Sigmoid colon (tissue), 7 donors: ENCODE results near the gene THBS1. TPM values are rescaled to one million over a fixed set of nuclear protein-coding genes. Genes with fewer than 3 reads are reported as not detected.

ENCODE experiments used
- DNase-seq: peaks from one replicate; pipeline ENCODE4 v3.0.0-alpha.2; 2019
- H3K27ac ChIP-seq, 4 donors: fragments of 200-600 bp; sonication (generic); one replicate each; pipeline ENCODE4 v1.5.1; 2016 to 2019; ENCODE audit warnings: mild to moderate bottlenecking in 1 of 4
- H3K27me3 ChIP-seq, 3 donors: fragments of 200-600 bp; sonication (generic); one replicate each; pipeline ENCODE4 v1.5.1; 2019; ENCODE audit warnings: mild to moderate bottlenecking in 1 of 3
- H3K36me3 ChIP-seq, 4 donors: fragments of 200-600 bp; sonication (generic); one replicate each; pipeline ENCODE4 v1.5.1; 2016 to 2019
- H3K4me1 ChIP-seq, 4 donors: fragments of 200-600 bp; sonication (generic); one replicate each; pipeline ENCODE4 v1.5.1; 2017 to 2019
- H3K4me3 ChIP-seq, 4 donors: fragments of 200-600 bp; sonication (generic); one replicate each; pipeline ENCODE4 v1.5.1; 2017 to 2019; ENCODE audit warnings: mild to moderate bottlenecking in 2 of 4, moderate library complexity in 1 of 4
- H3K9me3 ChIP-seq, 4 donors: fragments of 200-600 bp in 3 of 4; sonication (generic) in 3 of 4; one replicate each; pipeline versions ENCODE4 v1.5.1 to v1.6.1; 2013 to 2019
- EP300 ChIP-seq, 4 donors: sonication (generic); formaldehyde crosslinking; IDR thresholded peaks; one replicate each; pipeline ENCODE4 v1.6.1; 2017; ENCODE audit warnings: antibody characterized with exemption in 4 of 4
- POLR2A ChIP-seq, 2 donors: fragments of 450-650 bp; IDR thresholded peaks; one replicate each; pipeline ENCODE4 v1.6.1; 2016; ENCODE audit warnings: antibody characterized with exemption in 2 of 2, mild to moderate bottlenecking in 2 of 2, moderate library complexity in 2 of 2
- POLR2AphosphoS5 ChIP-seq, 4 donors: sonication (generic); formaldehyde crosslinking; IDR thresholded peaks; one replicate each; pipeline ENCODE4 v1.6.1; 2017; ENCODE audit warnings: antibody characterized with exemption in 4 of 4
- WGBS, 2 donors: extraction: QIAGEN DNeasy Blood & Tissue Kit; methylation state at CpG; one replicate each; pipeline ENCODE4 v1.1.7; 2013; 5-methylcytosine and 5-hydroxymethylcytosine counted together
- intact Hi-C: fragments of 100-400 bp; cut with DNase I; formaldehyde crosslinking; loops from one replicate; pipeline ENCODE4 v1.15.1; 2023
- polyA plus RNA-seq, 3 donors: library from polyadenylated mRNA; stranded (reverse); fragments of 200-250 nt; gene quantifications; one replicate each; pipeline ENCODE4 v1.2.3, GENCODE V29; 2013
- total RNA-seq, 4 donors: library from RNA; depleted of rRNA; stranded (reverse); fragments of >200 nt; gene quantifications; one replicate each; pipeline ENCODE4 v1.1.0, GENCODE V29; 2016
- TF ChIP-seq, protein P1 (sequence below), 4 experiments: fragments of 450-650 bp in 3 of 4; fragments of 200-600 bp in 1 of 4; IDR thresholded peaks; one replicate each; pipeline ENCODE4 v1.5.1; 2016 to 2019; ENCODE audit warnings: antibody characterized with exemption in 4 of 4, mild to moderate bottlenecking in 3 of 4, moderate library complexity in 2 of 4
- donor health status: healthy with polysubstance abuse.
- donor health status: Bipolar disorder and iron deficiency.
- donor health status: healthy.

Gene THBS1
- total and polyA plus RNA-seq, 7 donors: 13.2 to 3,974 (median 172) TPM

DNA sequence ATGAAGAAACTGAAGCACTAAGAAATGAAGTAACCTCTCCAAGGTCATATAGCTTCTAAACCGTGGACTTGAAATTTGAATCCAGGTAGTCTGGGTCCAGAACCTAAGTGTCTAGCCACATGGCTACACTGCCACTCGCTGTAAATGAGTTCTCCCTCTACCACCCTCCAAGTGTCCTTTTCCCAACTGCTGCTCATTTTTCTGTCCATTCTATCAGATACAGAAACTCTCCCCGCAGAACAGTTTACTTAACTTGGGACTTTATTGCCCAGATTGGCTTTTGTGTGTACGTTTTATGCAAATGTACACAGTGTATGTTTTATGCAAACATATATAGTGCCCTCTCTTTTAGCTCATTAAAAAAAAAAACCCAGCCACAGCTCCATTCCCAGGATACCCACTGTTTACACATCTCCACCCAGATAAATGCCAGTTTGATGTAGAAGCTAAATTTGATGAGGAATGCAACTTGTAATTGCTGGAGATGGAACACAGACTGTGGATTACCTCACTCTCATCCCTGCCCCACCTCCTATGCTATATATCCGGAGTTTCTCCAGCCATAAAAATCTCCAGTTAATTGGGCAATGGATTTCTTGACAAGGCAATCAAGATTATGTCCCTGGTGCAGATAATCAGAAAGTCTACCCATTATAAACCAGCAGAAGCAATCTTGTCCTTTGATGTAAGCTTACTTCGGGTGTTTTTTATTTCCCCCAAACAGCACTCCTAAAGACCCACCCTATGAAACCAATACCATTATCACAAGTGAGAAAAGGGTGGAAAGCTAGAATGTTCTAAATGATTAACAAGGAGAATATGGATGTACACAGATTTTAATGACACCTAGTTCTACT is 42.0 kb downstream of the THBS1 start:
- TF ChIP-seq, protein P1, sequence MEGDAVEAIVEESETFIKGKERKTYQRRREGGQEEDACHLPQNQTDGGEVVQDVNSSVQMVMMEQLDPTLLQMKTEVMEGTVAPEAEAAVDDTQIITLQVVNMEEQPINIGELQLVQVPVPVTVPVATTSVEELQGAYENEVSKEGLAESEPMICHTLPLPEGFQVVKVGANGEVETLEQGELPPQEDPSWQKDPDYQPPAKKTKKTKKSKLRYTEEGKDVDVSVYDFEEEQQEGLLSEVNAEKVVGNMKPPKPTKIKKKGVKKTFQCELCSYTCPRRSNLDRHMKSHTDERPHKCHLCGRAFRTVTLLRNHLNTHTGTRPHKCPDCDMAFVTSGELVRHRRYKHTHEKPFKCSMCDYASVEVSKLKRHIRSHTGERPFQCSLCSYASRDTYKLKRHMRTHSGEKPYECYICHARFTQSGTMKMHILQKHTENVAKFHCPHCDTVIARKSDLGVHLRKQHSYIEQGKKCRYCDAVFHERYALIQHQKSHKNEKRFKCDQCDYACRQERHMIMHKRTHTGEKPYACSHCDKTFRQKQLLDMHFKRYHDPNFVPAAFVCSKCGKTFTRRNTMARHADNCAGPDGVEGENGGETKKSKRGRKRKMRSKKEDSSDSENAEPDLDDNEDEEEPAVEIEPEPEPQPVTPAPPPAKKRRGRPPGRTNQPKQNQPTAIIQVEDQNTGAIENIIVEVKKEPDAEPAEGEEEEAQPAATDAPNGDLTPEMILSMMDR (IDR thresholded peaks at IDR 0.05): no peak
- TF ChIP-seq POLR2AphosphoS5 (IDR thresholded peaks at IDR 0.05): peak in 1 of 4 donors; percentile 11
- Histone ChIP-seq H3K4me1 (peaks cover 0 to 46% (median 40%) of the 10 kb centered on the region in 4 donors), H3K36me3 (no peaks in the 10 kb centered on the region), H3K27ac (peak overlapping the region in 2 of 4 donors; percentile 3 to 6), H3K9me3 (no peaks in the 10 kb centered on the region), H3K27me3 (no peaks in the 10 kb centered on the region), H3K4me3 (no peak overlapping the region)
- WGBS, 2 donors: 18 to 64% methylated on average over 6 of the region's 6 CpGs
- DNase-seq: no peak
- intact Hi-C loops: no loop called here

DNA sequence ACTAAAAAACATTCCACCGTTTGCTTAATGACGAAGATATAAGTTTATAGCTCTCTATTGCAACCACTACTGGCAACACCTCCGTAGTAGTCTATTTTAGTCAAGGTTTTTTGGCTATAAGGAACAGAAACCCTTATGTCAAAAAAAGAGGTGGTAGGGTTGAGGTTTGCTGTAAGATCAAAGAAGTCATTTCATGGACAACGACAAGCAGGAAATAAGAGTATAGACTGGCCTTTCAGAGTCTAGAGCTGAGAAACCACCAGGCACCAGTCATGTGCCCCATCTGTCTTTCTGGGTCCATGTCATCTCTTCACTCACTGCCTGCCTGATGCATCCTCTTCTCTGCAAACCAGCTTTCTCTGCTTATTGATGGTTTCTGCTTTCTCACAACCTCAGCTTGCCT is 42.7 kb downstream of the THBS1 start:
- H3K27ac ChIP-seq: peak overlapping the region in 2 of 4 donors; percentile 61 to 71
- peaks cover 0 to 52% (median 47%) of the 10 kb centered on the region in 4 donors for H3K4me1 ChIP-seq
- no peak for DNase-seq
- H3K36me3 ChIP-seq: no peaks in the 10 kb centered on the region
- no peaks in the 10 kb centered on the region for H3K27me3 ChIP-seq
- 9 to 32% methylated on average over 4 of the region's 4 CpGs for WGBS, 2 donors
- TF ChIP-seq POLR2A (IDR thresholded peaks at IDR 0.05) (no peak), EP300 (IDR thresholded peaks at IDR 0.05) (no peak), POLR2AphosphoS5 (IDR thresholded peaks at IDR 0.05) (no peak)
- TF ChIP-seq, protein P1 (IDR thresholded peaks at IDR 0.05): no peak
- intact Hi-C loops: no loop called here
- H3K9me3 ChIP-seq: no peaks in the 10 kb centered on the region
- H3K4me3 ChIP-seq: no peak overlapping the region

DNA sequence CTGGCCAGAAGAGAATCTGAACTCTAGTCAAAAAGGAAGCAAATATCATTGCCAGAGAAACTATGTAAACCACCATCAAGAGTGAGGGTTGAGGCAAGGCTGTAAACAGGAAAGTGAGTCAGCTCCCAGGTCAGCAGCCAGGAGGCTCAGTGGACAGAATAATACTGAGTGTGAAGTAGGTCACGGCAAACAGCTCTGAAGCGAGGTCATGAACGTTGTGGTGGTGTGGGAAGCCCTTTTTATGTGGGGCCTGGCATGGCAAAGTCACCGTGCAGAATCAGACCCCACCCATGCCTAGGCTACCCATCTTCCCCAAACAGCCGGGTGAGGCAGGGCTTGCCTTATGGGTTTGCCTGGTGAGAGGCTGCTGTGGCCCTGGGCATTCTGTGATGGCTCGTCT is 43.9 kb downstream of the THBS1 start:
- TF ChIP-seq POLR2AphosphoS5 (IDR thresholded peaks at IDR 0.05) (peak in 2 of 4 donors; percentile 32 to 40), POLR2A (IDR thresholded peaks at IDR 0.05) (no peak), EP300 (IDR thresholded peaks at IDR 0.05) (no peak)
- TF ChIP-seq, protein P1 (IDR thresholded peaks at IDR 0.05): peak in 2 of 4 experiments; percentile 9 to 10
- no peak overlapping the region for H3K4me3 ChIP-seq
- no peaks in the 10 kb centered on the region for H3K36me3 ChIP-seq
- DNase-seq: peak; percentile 83
- intact Hi-C loops: no loop called here
- H3K27ac ChIP-seq: peak overlapping the region; percentile 59 to 71 (median 62)
- H3K4me1 ChIP-seq: peaks cover 0 to 63% (median 56%) of the 10 kb centered on the region in 4 donors
- H3K9me3 ChIP-seq: no peaks in the 10 kb centered on the region
- no peaks in the 10 kb centered on the region for H3K27me3 ChIP-seq
- 16 to 37% methylated on average over 6 of the region's 6 CpGs for WGBS, 2 donors

DNA sequence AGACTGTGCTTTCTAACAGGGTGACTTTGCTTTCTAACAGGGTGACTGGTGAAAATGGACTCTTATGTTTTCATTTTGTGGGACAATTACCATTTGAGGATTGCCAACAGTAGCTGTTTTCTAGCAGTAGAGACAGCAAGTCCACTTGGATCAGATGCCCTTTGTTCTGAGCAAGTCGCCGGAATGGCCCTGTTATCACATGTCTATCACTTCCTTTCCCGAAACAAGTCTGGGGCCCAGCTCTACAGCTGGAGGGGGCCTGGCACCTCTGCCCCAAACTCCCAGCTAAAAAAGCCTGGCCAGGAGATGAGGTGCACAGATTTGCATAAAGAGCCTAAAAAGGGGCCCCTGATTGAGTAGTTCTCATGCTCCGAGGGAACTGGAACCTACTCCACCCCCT is 44.6 kb downstream of the THBS1 start:
- 55 to 78% methylated on average over 4 of the region's 4 CpGs for WGBS, 2 donors
- Histone ChIP-seq H3K27me3 (no peaks in the 10 kb centered on the region), H3K36me3 (no peaks in the 10 kb centered on the region), H3K9me3 (no peaks in the 10 kb centered on the region), H3K4me1 (peaks cover 0 to 63% (median 56%) of the 10 kb centered on the region in 4 donors), H3K27ac (peak overlapping the region; percentile 59 to 71 (median 62)), H3K4me3 (no peak overlapping the region)
- DNase-seq: no peak
- TF ChIP-seq POLR2AphosphoS5 (IDR thresholded peaks at IDR 0.05) (no peak), POLR2A (IDR thresholded peaks at IDR 0.05) (no peak), EP300 (IDR thresholded peaks at IDR 0.05) (no peak)
- TF ChIP-seq, protein P1 (IDR thresholded peaks at IDR 0.05): no peak
- intact Hi-C loops: no loop called here
